SK-N-SH (cell line): Measurements from ENCODE around the gene CSNK1D.

ENCODE experiments used
- CHD2 ChIP-seq: fragments of 150-350 bp; IDR thresholded peaks from 2 replicates; pipeline ENCODE4 v1.6.1; 2018; ENCODE audit warnings: low read length; ENCODE audit not compliant: partially characterized antibody
- EP300 ChIP-seq, 2 experiments: IDR thresholded peaks; 2 replicates each; pipeline versions ENCODE4 v1.4.0 to v1.6.1; 2012; ENCODE audit warnings: borderline replicate concordance in 1 of 2, low read depth in 1 of 2, low read length in 1 of 2
- FOXM1 ChIP-seq: IDR thresholded peaks from 2 replicates; pipeline ENCODE4 v1.4.0; 2012; ENCODE audit warnings: low read depth, mild to moderate bottlenecking
- GABPA ChIP-seq: IDR thresholded peaks from 2 replicates; pipeline ENCODE4 v1.4.0; 2012; ENCODE audit warnings: low read depth, mild to moderate bottlenecking
- POLR2AphosphoS5 ChIP-seq: IDR thresholded peaks from 2 replicates; pipeline ENCODE4 v1.6.1; 2012; ENCODE audit warnings: low read depth, low read length
- RAD21 ChIP-seq: IDR thresholded peaks from 2 replicates; pipeline ENCODE4 v1.6.1; 2012; ENCODE audit warnings: mild to moderate bottlenecking, low read length
- TAF1 ChIP-seq: IDR thresholded peaks from 2 replicates; pipeline ENCODE4 v1.6.1; 2012; ENCODE audit warnings: low read depth, mild to moderate bottlenecking, low read length, moderate library complexity, borderline replicate concordance
- TCF12 ChIP-seq: IDR thresholded peaks from 2 replicates; pipeline ENCODE4 v1.4.0; 2012
- TF ChIP-seq, protein P1 (sequence below): fragments of 200-600 bp; sonication (generic); IDR thresholded peaks from 2 replicates; pipeline ENCODE4 v1.6.1; 2017; ENCODE audit warnings: antibody characterized with exemption, mild to moderate bottlenecking, moderate library complexity
- TF ChIP-seq, protein P2 (sequence below): IDR thresholded peaks from 2 replicates; pipeline ENCODE4 v1.4.0; 2012; ENCODE audit warnings: low read depth
- TF ChIP-seq, protein P3 (sequence below): fragments of 150-350 bp; IDR thresholded peaks from 2 replicates; pipeline ENCODE4 v1.6.1; 2016; ENCODE audit warnings: mild to moderate bottlenecking, low read depth, low read length
- TF ChIP-seq, protein P4 (sequence below): IDR thresholded peaks from 2 replicates; pipeline ENCODE4; 2012
- TF ChIP-seq, protein P5 (sequence below): IDR thresholded peaks from 2 replicates; pipeline ENCODE4 v1.4.0; 2012; ENCODE audit warnings: low read depth, borderline replicate concordance

DNA sequence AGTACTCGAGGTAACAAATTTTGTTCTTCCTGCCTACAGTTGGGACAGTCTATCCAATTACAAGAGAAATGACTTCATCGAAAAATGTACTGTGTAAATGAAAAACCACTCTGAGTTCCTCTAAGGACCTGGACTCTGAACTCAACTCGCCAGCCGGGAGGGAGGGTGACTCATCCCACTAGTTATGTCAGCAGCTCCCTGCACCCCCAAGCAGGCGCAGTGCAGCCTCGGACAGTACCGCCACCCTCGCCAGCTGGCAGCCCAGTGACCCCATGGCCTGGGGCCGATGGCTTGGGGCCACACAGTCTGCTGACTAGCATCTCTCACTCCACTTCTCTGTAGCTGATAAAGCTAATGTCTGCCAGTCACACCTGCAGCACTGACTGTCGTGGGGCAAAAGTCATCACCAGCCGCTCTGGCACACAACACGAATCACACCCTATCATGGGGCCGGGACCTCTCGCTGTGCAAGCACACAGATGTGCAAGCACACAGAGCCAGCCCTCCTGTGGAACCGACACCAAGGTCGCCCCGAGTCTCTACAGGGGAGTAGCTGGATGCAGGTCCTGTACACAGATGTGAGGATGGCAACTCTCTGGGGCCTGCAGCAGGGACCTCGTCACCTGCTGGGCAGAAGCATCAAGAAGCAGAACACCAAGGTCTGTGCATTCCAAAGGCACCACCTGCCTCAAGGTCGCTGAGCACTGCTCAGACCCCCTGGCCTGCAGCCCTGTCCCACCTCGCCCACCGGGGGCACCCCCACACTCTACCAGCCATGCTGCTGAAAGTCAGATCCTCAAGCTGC, 5.7 kb downstream of the CSNK1D start:
- TF ChIP-seq, protein P1, sequence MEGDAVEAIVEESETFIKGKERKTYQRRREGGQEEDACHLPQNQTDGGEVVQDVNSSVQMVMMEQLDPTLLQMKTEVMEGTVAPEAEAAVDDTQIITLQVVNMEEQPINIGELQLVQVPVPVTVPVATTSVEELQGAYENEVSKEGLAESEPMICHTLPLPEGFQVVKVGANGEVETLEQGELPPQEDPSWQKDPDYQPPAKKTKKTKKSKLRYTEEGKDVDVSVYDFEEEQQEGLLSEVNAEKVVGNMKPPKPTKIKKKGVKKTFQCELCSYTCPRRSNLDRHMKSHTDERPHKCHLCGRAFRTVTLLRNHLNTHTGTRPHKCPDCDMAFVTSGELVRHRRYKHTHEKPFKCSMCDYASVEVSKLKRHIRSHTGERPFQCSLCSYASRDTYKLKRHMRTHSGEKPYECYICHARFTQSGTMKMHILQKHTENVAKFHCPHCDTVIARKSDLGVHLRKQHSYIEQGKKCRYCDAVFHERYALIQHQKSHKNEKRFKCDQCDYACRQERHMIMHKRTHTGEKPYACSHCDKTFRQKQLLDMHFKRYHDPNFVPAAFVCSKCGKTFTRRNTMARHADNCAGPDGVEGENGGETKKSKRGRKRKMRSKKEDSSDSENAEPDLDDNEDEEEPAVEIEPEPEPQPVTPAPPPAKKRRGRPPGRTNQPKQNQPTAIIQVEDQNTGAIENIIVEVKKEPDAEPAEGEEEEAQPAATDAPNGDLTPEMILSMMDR, result peak; percentile 13; the same call in 1 of the 2 replicates
- no peak for TF ChIP-seq FOXM1
- TF ChIP-seq RAD21, result no peak
- no peak for TF ChIP-seq CHD2
- TF ChIP-seq POLR2AphosphoS5, result no peak
- TF ChIP-seq, protein P2, sequence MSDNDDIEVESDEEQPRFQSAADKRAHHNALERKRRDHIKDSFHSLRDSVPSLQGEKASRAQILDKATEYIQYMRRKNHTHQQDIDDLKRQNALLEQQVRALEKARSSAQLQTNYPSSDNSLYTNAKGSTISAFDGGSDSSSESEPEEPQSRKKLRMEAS, result no peak; the same call in none of the 2 replicates
- TF ChIP-seq EP300 (IDR thresholded peaks at IDR 0.05; ENCODE audit: borderline replicate concordance in 1 of 2, low read depth in 1 of 2, low read length in 1 of 2), result no peak
- no peak for TF ChIP-seq TAF1
- peak; percentile 1; the same call in 1 of the 2 replicates for TF ChIP-seq TCF12
- TF ChIP-seq, protein P3, sequence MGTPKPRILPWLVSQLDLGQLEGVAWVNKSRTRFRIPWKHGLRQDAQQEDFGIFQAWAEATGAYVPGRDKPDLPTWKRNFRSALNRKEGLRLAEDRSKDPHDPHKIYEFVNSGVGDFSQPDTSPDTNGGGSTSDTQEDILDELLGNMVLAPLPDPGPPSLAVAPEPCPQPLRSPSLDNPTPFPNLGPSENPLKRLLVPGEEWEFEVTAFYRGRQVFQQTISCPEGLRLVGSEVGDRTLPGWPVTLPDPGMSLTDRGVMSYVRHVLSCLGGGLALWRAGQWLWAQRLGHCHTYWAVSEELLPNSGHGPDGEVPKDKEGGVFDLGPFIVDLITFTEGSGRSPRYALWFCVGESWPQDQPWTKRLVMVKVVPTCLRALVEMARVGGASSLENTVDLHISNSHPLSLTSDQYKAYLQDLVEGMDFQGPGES, result no peak
- TF ChIP-seq, protein P4, sequence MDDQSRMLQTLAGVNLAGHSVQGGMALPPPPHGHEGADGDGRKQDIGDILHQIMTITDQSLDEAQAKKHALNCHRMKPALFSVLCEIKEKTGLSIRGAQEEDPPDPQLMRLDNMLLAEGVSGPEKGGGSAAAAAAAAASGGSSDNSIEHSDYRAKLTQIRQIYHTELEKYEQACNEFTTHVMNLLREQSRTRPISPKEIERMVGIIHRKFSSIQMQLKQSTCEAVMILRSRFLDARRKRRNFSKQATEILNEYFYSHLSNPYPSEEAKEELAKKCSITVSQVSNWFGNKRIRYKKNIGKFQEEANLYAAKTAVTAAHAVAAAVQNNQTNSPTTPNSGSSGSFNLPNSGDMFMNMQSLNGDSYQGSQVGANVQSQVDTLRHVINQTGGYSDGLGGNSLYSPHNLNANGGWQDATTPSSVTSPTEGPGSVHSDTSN, result peak; percentile 64
- TF ChIP-seq GABPA, result no peak
- TF ChIP-seq, protein P5, sequence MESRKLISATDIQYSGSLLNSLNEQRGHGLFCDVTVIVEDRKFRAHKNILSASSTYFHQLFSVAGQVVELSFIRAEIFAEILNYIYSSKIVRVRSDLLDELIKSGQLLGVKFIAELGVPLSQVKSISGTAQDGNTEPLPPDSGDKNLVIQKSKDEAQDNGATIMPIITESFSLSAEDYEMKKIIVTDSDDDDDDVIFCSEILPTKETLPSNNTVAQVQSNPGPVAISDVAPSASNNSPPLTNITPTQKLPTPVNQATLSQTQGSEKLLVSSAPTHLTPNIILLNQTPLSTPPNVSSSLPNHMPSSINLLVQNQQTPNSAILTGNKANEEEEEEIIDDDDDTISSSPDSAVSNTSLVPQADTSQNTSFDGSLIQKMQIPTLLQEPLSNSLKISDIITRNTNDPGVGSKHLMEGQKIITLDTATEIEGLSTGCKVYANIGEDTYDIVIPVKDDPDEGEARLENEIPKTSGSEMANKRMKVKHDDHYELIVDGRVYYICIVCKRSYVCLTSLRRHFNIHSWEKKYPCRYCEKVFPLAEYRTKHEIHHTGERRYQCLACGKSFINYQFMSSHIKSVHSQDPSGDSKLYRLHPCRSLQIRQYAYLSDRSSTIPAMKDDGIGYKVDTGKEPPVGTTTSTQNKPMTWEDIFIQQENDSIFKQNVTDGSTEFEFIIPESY, result no peak
